Trophoblast cell (in vitro differentiated cells and primary cell): ENCODE results near the gene PTPN23.

ENCODE experiments used
- DNase-seq, 2 donors: peaks; one replicate each; pipeline ENCODE4 v3.0.0-alpha.2; 2016
- H2AFZ ChIP-seq: 2 replicates; pipeline ENCODE4 v1.6.1; 2013; ENCODE audit warnings: low read length, moderate library complexity, mild to moderate bottlenecking; ENCODE audit not compliant: insufficient read depth, poor library complexity
- H2AK5ac ChIP-seq: 2 replicates; pipeline ENCODE4 v1.6.1; 2013; ENCODE audit warnings: mild to moderate bottlenecking, low read length
- H2BK120ac ChIP-seq: 2 replicates; pipeline ENCODE4 v1.6.1; 2013; ENCODE audit warnings: low read length, mild to moderate bottlenecking, moderate library complexity; ENCODE audit not compliant: insufficient read depth, poor library complexity
- H2BK12ac ChIP-seq: 2 replicates; pipeline ENCODE4 v1.6.1; 2013; ENCODE audit warnings: mild to moderate bottlenecking, low read length, moderate library complexity
- H2BK5ac ChIP-seq: 2 replicates; pipeline ENCODE4 v1.6.1; 2013; ENCODE audit warnings: low read length, low read depth, moderate library complexity, mild to moderate bottlenecking; ENCODE audit not compliant: poor library complexity
- H3K14ac ChIP-seq: 2 replicates; pipeline ENCODE4 v1.6.1; 2013; ENCODE audit warnings: mild to moderate bottlenecking, low read length
- H3K18ac ChIP-seq: 2 replicates; pipeline ENCODE4 v1.6.1; 2013; ENCODE audit warnings: mild to moderate bottlenecking, low read length
- H3K23ac ChIP-seq: 2 replicates; pipeline ENCODE4 v1.6.1; 2013; ENCODE audit warnings: low read length
- H3K27ac ChIP-seq: 2 replicates; pipeline ENCODE4 v1.5.1; 2013; ENCODE audit warnings: low read depth, mild to moderate bottlenecking, inconsistent platforms, low read length, moderate library complexity
- H3K27me3 ChIP-seq: 2 replicates; pipeline ENCODE4 v1.6.1; 2013; ENCODE audit warnings: inconsistent platforms, mild to moderate bottlenecking, low read length, moderate library complexity; ENCODE audit not compliant: insufficient read depth
- H3K36me3 ChIP-seq, 2 experiments: 1 replicate in 1 of 2; 2 replicates in 1 of 2; pipeline ENCODE4 v1.6.1; 2013; ENCODE audit warnings: low read length in 2 of 2, mild to moderate bottlenecking in 2 of 2, moderate library complexity in 1 of 2; ENCODE audit not compliant: insufficient read depth in 2 of 2, control insufficient read depth in 1 of 2
- H3K4ac ChIP-seq: 2 replicates; pipeline ENCODE4 v1.6.1; 2013; ENCODE audit warnings: low read depth, mild to moderate bottlenecking, low read length, moderate library complexity
- H3K4me1 ChIP-seq, 2 experiments: 1 replicate in 1 of 2; 2 replicates in 1 of 2; pipeline ENCODE4 v1.6.1; 2013; ENCODE audit warnings: low read length in 2 of 2, mild to moderate bottlenecking in 2 of 2, moderate library complexity in 1 of 2; ENCODE audit not compliant: insufficient read depth in 2 of 2, control insufficient read depth in 1 of 2
- H3K4me2 ChIP-seq: 2 replicates; pipeline ENCODE4 v1.6.1; 2013; ENCODE audit warnings: inconsistent platforms, mild to moderate bottlenecking, low read length, moderate library complexity
- H3K4me3 ChIP-seq: 2 replicates; pipeline ENCODE4 v1.5.1; 2013; ENCODE audit warnings: mild to moderate bottlenecking, low read depth, low read length, inconsistent platforms
- H3K79me1 ChIP-seq: one replicate; pipeline ENCODE4 v1.6.1; 2013; ENCODE audit warnings: low read length
- H3K79me2 ChIP-seq: 2 replicates; pipeline ENCODE4 v1.6.1; 2013; ENCODE audit warnings: low read length, mild to moderate bottlenecking; ENCODE audit not compliant: control insufficient read depth, insufficient read depth, poor library complexity
- H3K9ac ChIP-seq: 2 replicates; pipeline ENCODE4 v1.6.1; 2013; ENCODE audit warnings: mild to moderate bottlenecking, low read length
- H3K9me3 ChIP-seq: 2 replicates; pipeline ENCODE4 v1.6.1; 2013; ENCODE audit warnings: low read depth, mild to moderate bottlenecking, control low read depth, inconsistent platforms, low read length; ENCODE audit not compliant: insufficient read depth
- H4K12ac ChIP-seq: 2 replicates; pipeline ENCODE4 v1.6.1; 2013; ENCODE audit warnings: low read depth, mild to moderate bottlenecking, low read length, moderate library complexity
- H4K8ac ChIP-seq: 2 replicates; pipeline ENCODE4 v1.6.1; 2013; ENCODE audit warnings: low read depth, mild to moderate bottlenecking, low read length, moderate library complexity
- H4K91ac ChIP-seq: one replicate; pipeline ENCODE4 v1.6.1; 2013; ENCODE audit warnings: low read depth, mild to moderate bottlenecking, low read length, moderate library complexity
- WGBS: extraction: QIAGEN DNeasy Blood & Tissue Kit; methylation state at CpG from one replicate; pipeline ENCODE4 v1.1.7; 2013; ENCODE audit warnings: missing lambda C conversion rate; ENCODE audit not compliant: insufficient read length, insufficient coverage; ENCODE audit errors: extremely low coverage; 5-methylcytosine and 5-hydroxymethylcytosine counted together

Gene PTPN23

DNA sequence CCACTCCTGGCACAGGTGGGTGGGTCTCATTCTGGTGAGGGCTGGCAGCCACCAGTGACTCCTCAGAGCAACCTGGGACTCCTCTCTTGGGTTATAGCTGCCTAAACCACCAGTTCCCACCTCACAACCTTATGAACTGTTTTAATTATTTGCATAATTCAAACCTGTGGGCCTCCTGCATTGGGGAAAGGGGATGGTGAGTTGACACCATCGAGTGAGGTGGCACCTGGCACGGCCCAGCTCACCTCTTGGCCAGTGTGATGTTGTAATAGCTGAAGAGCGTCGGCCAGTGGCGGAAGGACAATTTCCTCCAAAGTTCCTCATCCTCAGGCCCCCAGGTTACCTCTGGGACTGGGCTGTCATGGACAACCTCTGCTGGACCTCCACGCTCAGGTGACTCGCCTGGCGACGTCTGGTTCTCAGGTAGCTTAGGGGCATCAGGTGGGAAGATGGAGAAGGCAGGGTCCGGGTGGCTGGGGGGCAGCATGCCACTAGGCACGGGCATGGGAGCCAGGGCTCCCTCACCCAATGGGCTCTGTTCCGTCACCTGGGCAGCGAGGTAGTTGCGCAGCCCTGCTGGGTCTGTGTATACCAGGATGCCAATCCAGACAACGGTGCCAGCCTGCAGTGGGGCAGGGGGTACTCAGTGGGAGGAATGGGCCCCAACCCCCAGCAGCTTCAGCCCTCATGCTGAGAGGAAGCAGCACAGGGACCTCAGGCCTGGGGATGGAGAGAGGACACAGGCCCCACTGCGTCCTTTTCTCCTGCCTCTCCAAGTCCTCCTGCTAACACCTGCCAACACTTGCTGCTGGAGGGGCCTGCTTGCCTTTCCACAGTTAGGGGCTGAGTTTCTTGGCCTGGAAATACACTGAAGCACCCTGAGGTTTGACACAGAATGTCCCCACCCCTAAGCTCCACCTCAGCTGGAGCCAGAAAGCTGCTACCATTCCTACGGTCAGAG lies 38.5 kb downstream of the PTPN23 start:
- Histone ChIP-seq H4K91ac (no peak overlapping the region), H3K18ac (no peak overlapping the region), H2BK120ac (no peak overlapping the region), H3K27ac (no peak overlapping the region), H3K9me3 (peaks cover 5% of the 10 kb centered on the region), H3K79me2 (no peaks in the 10 kb centered on the region), H2AFZ (no peak overlapping the region), H3K4me2 (no peak overlapping the region), H3K36me3 (peaks cover 49 to 57% of the 10 kb centered on the region in 2 experiments), H2AK5ac (no peak overlapping the region), H3K23ac (no peak overlapping the region), H3K4me3 (no peak overlapping the region), H3K9ac (no peak overlapping the region), H2BK5ac (no peak overlapping the region), H3K4me1 (no peaks in the 10 kb centered on the region), H4K8ac (no peak overlapping the region), H3K4ac (no peak overlapping the region), H3K79me1 (no peaks in the 10 kb centered on the region), H3K27me3 (no peaks in the 10 kb centered on the region), H2BK12ac (no peak overlapping the region), H3K14ac (no peak overlapping the region), H4K12ac (no peak overlapping the region)
- DNase-seq: no peak
- WGBS: no CpG with 5 or more reads among the region's 17 CpGs

DNA sequence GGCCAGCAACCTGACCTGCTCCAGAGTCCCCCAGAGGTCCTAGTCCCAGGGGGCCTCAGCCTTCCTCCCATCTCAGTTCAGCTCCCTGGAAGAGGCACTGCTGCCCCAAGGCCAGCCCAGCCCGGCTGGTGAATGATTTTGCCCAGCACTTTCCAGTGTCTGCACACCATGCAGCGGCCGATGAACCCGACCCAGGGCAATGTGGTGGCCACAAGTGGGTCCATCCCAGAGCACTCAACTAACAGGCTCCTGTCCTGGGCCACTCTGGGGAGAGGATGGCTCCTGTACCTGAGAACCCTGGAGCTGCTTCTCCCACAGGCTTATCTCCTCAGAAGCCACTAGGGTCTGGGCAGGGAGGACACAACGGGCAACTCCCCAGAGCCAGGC lies 39.2 kb downstream of the PTPN23 start:
- Histone ChIP-seq H3K9ac (no peak overlapping the region), H2AFZ (no peak overlapping the region), H4K91ac (no peak overlapping the region), H3K23ac (no peak overlapping the region), H3K27ac (no peak overlapping the region), H4K8ac (no peak overlapping the region), H3K4me1 (no peaks in the 10 kb centered on the region), H2BK5ac (no peak overlapping the region), H2AK5ac (no peak overlapping the region), H3K4me2 (no peak overlapping the region), H3K4me3 (no peak overlapping the region), H4K12ac (no peak overlapping the region), H3K79me1 (no peaks in the 10 kb centered on the region), H3K14ac (no peak overlapping the region), H3K27me3 (no peaks in the 10 kb centered on the region), H3K18ac (no peak overlapping the region), H3K79me2 (no peaks in the 10 kb centered on the region), H2BK12ac (no peak overlapping the region), H3K4ac (no peak overlapping the region), H3K9me3 (peaks cover 5% of the 10 kb centered on the region), H3K36me3 (peaks cover 44 to 52% of the 10 kb centered on the region in 2 experiments), H2BK120ac (no peak overlapping the region)
- WGBS: no CpG with 5 or more reads among the region's 5 CpGs
- DNase-seq: no peak

GRCh38 chr3:47420511-47421484 lies 40.0 kb downstream of the PTPN23 start:
- no peak overlapping the region for H3K18ac ChIP-seq
- H2AK5ac ChIP-seq: no peak overlapping the region
- H3K9ac ChIP-seq: no peak overlapping the region
- H3K36me3 ChIP-seq: peaks cover 44 to 49% of the 10 kb centered on the region in 2 experiments
- no peak overlapping the region for H4K91ac ChIP-seq
- no peak overlapping the region for H2BK12ac ChIP-seq
- no peak overlapping the region for H3K4ac ChIP-seq
- H4K12ac ChIP-seq: no peak overlapping the region
- H3K14ac ChIP-seq: no peak overlapping the region
- peak; percentile 93 to 97 for DNase-seq
- no peak overlapping the region for H2BK120ac ChIP-seq
- H3K79me1 ChIP-seq: no peaks in the 10 kb centered on the region
- no peak overlapping the region for H3K23ac ChIP-seq
- H3K27me3 ChIP-seq: no peaks in the 10 kb centered on the region
- no peak overlapping the region for H2BK5ac ChIP-seq
- H3K4me1 ChIP-seq: no peaks in the 10 kb centered on the region
- no peaks in the 10 kb centered on the region for H3K79me2 ChIP-seq
- peak overlapping the region; percentile 85 for H4K8ac ChIP-seq
- H3K4me3 ChIP-seq: no peak overlapping the region
- H3K27ac ChIP-seq: no peak overlapping the region
- no peak overlapping the region for H3K4me2 ChIP-seq
- no peak overlapping the region for H2AFZ ChIP-seq
- WGBS: no CpG with 5 or more reads among the region's 29 CpGs
- peaks cover 5% of the 10 kb centered on the region for H3K9me3 ChIP-seq
